Neutrophil (primary cell): Measurements from ENCODE around the gene TYMS.

ENCODE experiments used
- H3K27ac ChIP-seq: fragments of 200-600 bp; sonication (generic); 2 replicates; pipeline ENCODE4 v1.5.1; 2016; ENCODE audit warnings: mild to moderate bottlenecking, moderate library complexity
- H3K27me3 ChIP-seq: fragments of 200-600 bp; sonication (generic); 2 replicates; pipeline ENCODE4 v1.6.0; 2016; ENCODE audit warnings: mild to moderate bottlenecking
- H3K36me3 ChIP-seq: fragments of 200-600 bp; sonication (generic); 2 replicates; pipeline ENCODE4 v1.5.1; 2017
- H3K4me1 ChIP-seq, 2 experiments: fragments of 200-600 bp in 1 of 2; sonication (generic) in 1 of 2; 1 replicate in 1 of 2; 2 replicates in 1 of 2; pipeline versions ENCODE4 v1.5.1 to v1.6.1; 2013 to 2016; ENCODE audit warnings: low read depth in 1 of 2, low read length in 1 of 2, mild to moderate bottlenecking in 1 of 2, moderate library complexity in 1 of 2; ENCODE audit not compliant: control insufficient read depth in 1 of 2, insufficient read depth in 1 of 2
- H3K4me3 ChIP-seq, 2 experiments: fragments of 200-600 bp in 1 of 2; sonication (generic) in 1 of 2; 1 replicate in 1 of 2; 2 replicates in 1 of 2; pipeline ENCODE4 v1.5.1; 2013 to 2016; ENCODE audit warnings: low read depth in 1 of 2, low read length in 1 of 2, mild to moderate bottlenecking in 1 of 2, moderate library complexity in 1 of 2
- H3K9me3 ChIP-seq: fragments of 200-600 bp; sonication (generic); 2 replicates; pipeline ENCODE4 v1.5.1; 2016
- CTCF ChIP-seq: fragments of 200-600 bp; sonication (generic); IDR thresholded peaks from 2 replicates; pipeline ENCODE4 v1.5.1; 2016; ENCODE audit warnings: antibody characterized with exemption

TYMS gene

GRCh38 chr18:657311-658000 lies at the start of gene TYMS:
TYMS (plus strand) TSS chr18:657653; CDS start chr18:657743, 90 bp downstream.
- Histone ChIP-seq H3K27ac (no peak within 1 kb of the TSS), H3K4me1 (peaks cover 20 to 23% of the 10 kb centered on the region in 2 experiments), H3K36me3 (peaks cover 3% of the 10 kb centered on the region), H3K9me3 (no peaks in the 10 kb centered on the region), H3K4me3 (peak within 1 kb of the TSS; percentile 65 to 69), H3K27me3 (peaks cover 26% of the 10 kb centered on the region)
- no peak for TF ChIP-seq CTCF

DNA sequence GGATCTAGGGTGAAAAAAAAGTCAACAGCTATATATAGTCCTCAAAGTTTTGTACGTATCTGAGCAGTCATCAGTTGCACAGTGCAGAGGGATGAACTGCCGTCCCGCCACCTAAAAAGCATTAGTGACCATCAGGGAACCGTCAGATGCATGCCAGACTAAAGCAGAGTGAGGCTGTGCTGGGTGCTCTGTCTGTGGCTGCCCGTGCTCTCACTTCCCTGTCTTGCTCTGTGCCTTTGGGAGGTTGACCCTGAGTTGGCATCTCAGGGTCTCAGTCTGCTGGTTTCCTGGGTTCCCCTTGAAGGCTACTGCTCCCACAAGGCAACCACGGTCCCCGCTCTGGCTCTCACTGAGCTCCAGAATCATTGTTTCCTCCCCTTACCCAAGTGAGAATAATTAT lies 49.5 kb upstream of the TYMS start:
- no peak for TF ChIP-seq CTCF
- Histone ChIP-seq H3K4me1 (no peaks in the 10 kb centered on the region), H3K27ac (no peak overlapping the region), H3K36me3 (no peaks in the 10 kb centered on the region), H3K9me3 (no peaks in the 10 kb centered on the region), H3K4me3 (no peak overlapping the region), H3K27me3 (peaks cover 9% of the 10 kb centered on the region)

DNA sequence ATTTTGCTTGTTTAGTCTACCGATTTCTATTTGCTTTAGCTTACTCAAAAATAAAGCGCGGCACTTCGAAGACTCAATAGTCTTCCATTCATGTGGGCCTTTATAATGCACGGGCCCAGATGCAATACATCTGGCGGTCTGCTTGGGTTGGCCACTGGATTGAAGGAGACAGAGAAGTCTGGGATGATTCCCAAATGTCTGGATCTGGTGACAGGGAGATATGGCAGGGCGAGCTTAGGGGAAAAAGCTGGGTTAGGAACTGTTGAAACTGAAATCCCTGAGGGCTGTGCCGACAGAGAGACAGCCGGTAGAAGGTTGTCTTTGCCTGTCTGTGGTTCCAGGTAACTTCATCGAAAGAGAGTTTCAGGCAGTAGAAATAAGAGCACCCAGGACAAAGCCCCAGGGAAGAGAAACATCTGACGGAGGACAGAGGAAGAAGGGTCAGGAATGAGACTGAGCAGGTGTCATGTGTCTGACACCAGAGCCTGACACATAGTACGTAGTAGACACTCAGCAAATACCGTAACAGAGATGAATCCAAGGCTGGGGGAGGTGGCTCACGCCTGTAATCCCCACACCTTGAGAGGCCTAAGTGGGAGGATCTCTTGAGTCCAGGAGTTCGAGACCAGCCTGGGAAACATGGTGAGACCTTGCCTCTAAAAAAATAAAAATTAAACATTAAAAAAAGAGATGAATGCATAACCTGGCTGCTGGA lies 47.1 kb upstream of the TYMS start:
- no peaks in the 10 kb centered on the region for H3K27me3 ChIP-seq
- H3K27ac ChIP-seq = no peak overlapping the region
- no peak for TF ChIP-seq CTCF
- no peaks in the 10 kb centered on the region for H3K9me3 ChIP-seq
- no peaks in the 10 kb centered on the region for H3K36me3 ChIP-seq
- H3K4me3 ChIP-seq = no peak overlapping the region
- H3K4me1 ChIP-seq = no peaks in the 10 kb centered on the region

GRCh38 chr18:612156-612555 lies 45.3 kb upstream of the TYMS start:
- no peaks in the 10 kb centered on the region for H3K4me1 ChIP-seq
- H3K27ac ChIP-seq = no peak overlapping the region
- H3K4me3 ChIP-seq = no peak overlapping the region
- H3K36me3 ChIP-seq = no peaks in the 10 kb centered on the region
- H3K9me3 ChIP-seq = no peaks in the 10 kb centered on the region
- no peaks in the 10 kb centered on the region for H3K27me3 ChIP-seq
- TF ChIP-seq CTCF = no peak

- Histone ChIP-seq H3K27ac (no peak overlapping the region), H3K9me3 (no peaks in the 10 kb centered on the region), H3K4me1 (no peaks in the 10 kb centered on the region), H3K27me3 (no peaks in the 10 kb centered on the region), H3K36me3 (no peaks in the 10 kb centered on the region), H3K4me3 (no peak overlapping the region)
- no peak for TF ChIP-seq CTCF
Observed at GRCh38 chr18:614193-614592, 43.3 kb upstream of the TYMS start.
